HepG2 (cell line): ENCODE results near the gene PCDHGB7. TPM values are rescaled to one million over a fixed set of nuclear protein-coding genes. Genes with fewer than 3 reads are reported as not detected.

Experiments used
- ATAC-seq: fragments of 200-7000 bp; cut with Tn5 transposase; 3 replicates; pipeline ENCODE4 v1.9.1; 2020; ENCODE audit warnings: mild to moderate bottlenecking, moderate library complexity
- BruUV-seq: library from RNA; stranded (reverse); fragments of 400-500 nt; replicated peaks from 2 replicates; lab custom pipeline; 2021; lab: Mats Ljungman, UMichigan
- CTCF ChIA-PET: fragments of 300-600 bp; formaldehyde crosslinking; extraction: SDS; loops from one replicate; lab custom pipeline; 2021; ENCODE audit warnings: low total read pairs, inconsistent platforms, low intra/inter-chr PET ratio; lab: Yijun Ruan, JAX
- POLR2A ChIA-PET: fragments of 350-600 bp; sonication (Branson Sonifier 250); formaldehyde crosslinking; loops from one replicate; lab custom pipeline; 2020; ENCODE audit warnings: antibody characterized with exemption, inconsistent platforms; lab: Yijun Ruan, JAX
- DNase-seq: peaks from one replicate; pipeline ENCODE4 v3.0.0-alpha.2; 2015; ENCODE audit warnings: low spot score
- FAIRE-seq: peaks from 3 replicates; lab custom pipeline; 2011; peaks lifted over from hg19 to GRCh38; lab: Jason Lieb, UNC
- H2AFZ ChIP-seq: one replicate; pipeline ENCODE4 v1.6.1; 2011; ENCODE audit warnings: low read length, inconsistent platforms
- H3K27ac ChIP-seq: fragments of 300-600 bp; 3 replicates; pipeline ENCODE4 v1.8.0; 2011; ENCODE audit warnings: mixed run types, mild to moderate bottlenecking, mixed read lengths, low read length, inconsistent platforms; ENCODE audit not compliant: insufficient read depth; ENCODE audit errors: extremely low read length
- H3K27me3 ChIP-seq, 2 experiments: fragments of 200-600 bp in 1 of 2; 2 replicates in 1 of 2; 3 replicates in 1 of 2; pipeline versions ENCODE4 v1.6.0 to v1.8.0; 2011; ENCODE audit warnings: low read length in 2 of 2, mild to moderate bottlenecking in 2 of 2, moderate library complexity in 2 of 2, inconsistent platforms in 1 of 2; ENCODE audit not compliant: insufficient read depth in 2 of 2, control insufficient read depth in 1 of 2
- H3K36me3 ChIP-seq, 2 experiments: fragments of 200-600 bp in 1 of 2; replicated peaks in 1 of 2; 2 replicates in 1 of 2; 3 replicates in 1 of 2; pipeline versions ENCODE4 v1.5.1 to v1.8.0; 2011; ENCODE audit warnings: low read length in 2 of 2, inconsistent platforms in 1 of 2; ENCODE audit not compliant: insufficient read depth in 2 of 2, control insufficient read depth in 1 of 2
- H3K4me1 ChIP-seq: 2 replicates; pipeline ENCODE4 v1.5.1; 2012; ENCODE audit warnings: low read length, inconsistent platforms; ENCODE audit not compliant: insufficient read depth
- H3K4me2 ChIP-seq: 2 replicates; pipeline ENCODE4 v1.6.0; 2011; ENCODE audit warnings: low read depth, low read length, inconsistent platforms
- H3K4me3 ChIP-seq, 3 experiments: fragments of 200-600 bp in 1 of 3; sonication (generic), shearing (Covaris generic) in 1 of 3; replicated peaks in 1 of 3; 2 replicates each; pipeline ENCODE4 v1.5.1; 2011 to 2016; ENCODE audit warnings: low read length in 3 of 3, inconsistent platforms in 2 of 3, low read depth in 2 of 3, mild to moderate bottlenecking in 2 of 3, control low read depth in 1 of 3, mixed read lengths in 1 of 3; ENCODE audit not compliant: insufficient read depth in 1 of 3
- H3K79me2 ChIP-seq: one replicate; pipeline ENCODE4 v1.6.1; 2011; ENCODE audit warnings: low read length, inconsistent platforms; ENCODE audit not compliant: insufficient read depth
- H3K9ac ChIP-seq: 2 replicates; pipeline ENCODE4 v1.6.0; 2011; ENCODE audit warnings: mild to moderate bottlenecking, low read depth, low read length, inconsistent platforms; ENCODE audit not compliant: insufficient read depth
- H3K9me3 ChIP-seq: 2 replicates; pipeline ENCODE4 v1.5.1; 2012; ENCODE audit warnings: mild to moderate bottlenecking, low read length
- H4K20me1 ChIP-seq: 2 replicates; pipeline ENCODE4 v1.6.0; 2011; ENCODE audit warnings: inconsistent platforms, mild to moderate bottlenecking, low read length, moderate library complexity; ENCODE audit not compliant: insufficient read depth
- RBFOX2 ChIP-seq: fragments of 200-400 bp; formaldehyde crosslinking; IDR thresholded peaks from 2 replicates; pipeline ENCODE4 v1.6.1; 2017; ENCODE audit warnings: low read depth, mild to moderate bottlenecking, low read length
- RNF2 ChIP-seq: fragments of 450-650 bp; conservative IDR thresholded peaks from 2 replicates; pipeline ENCODE4 v1.6.1; 2016; ENCODE audit warnings: low read depth
- STAG1 ChIP-seq: sonication (generic); formaldehyde crosslinking; IDR thresholded peaks from 2 replicates; pipeline ENCODE4 v1.4.0; 2020; ENCODE audit warnings: missing genetic modification reagents
- WGBS: methylation state at CpG from one replicate; pipeline ENCODE4 v1.1.6; 2017; ENCODE audit warnings: low lambda C conversion rate; 5-methylcytosine and 5-hydroxymethylcytosine counted together
- in situ Hi-C: cut with HindIII; loops from 2 replicates; pipeline ENCODE4 v1.10.0; 2017; ENCODE audit warnings: low pct_unique_long_range_greater_than_20kb; ENCODE audit not compliant: extremely low pct_ligation_motif_present
- intact Hi-C: fragments of 100-400 bp; cut with micrococcal nuclease; formaldehyde crosslinking; loops from one replicate; pipeline ENCODE4 v1.10.0; 2022; ENCODE audit not compliant: unreplicated experiment
- polyA plus RNA-seq, 8 experiments: library from polyadenylated mRNA; depleted of rRNA in 3 of 8; stranded (reverse) in 7 of 8; unstranded in 1 of 8; fragments of >200 nt; fragmentation: Illumina TruSeq in 4 of 8; extraction: Trizol in 4 of 8; gene quantifications; 2 replicates each; pipeline versions ENCODE4 v1.2.1 to v1.2.3, GENCODE V29; 2011 to 2016; ENCODE audit warnings: low read depth in 4 of 8, missing spikeins in 1 of 8, mixed read lengths in 1 of 8; ENCODE audit not compliant: insufficient read depth in 1 of 8
- total RNA-seq, 5 experiments: library from RNA; depleted of rRNA; stranded (reverse); fragments of >200 nt; fragmentation: Illumina TruSeq; extraction: Trizol; gene quantifications; 2 replicates each; pipeline ENCODE4 v1.2.3, GENCODE V29; 2016; ENCODE audit warnings: low read depth in 1 of 5
- TF ChIP-seq, protein P1 (sequence below): IDR thresholded peaks from 2 replicates; pipeline ENCODE4 v1.6.1; 2016
- TF ChIP-seq, protein P2 (sequence below): sonication (generic); formaldehyde crosslinking; IDR thresholded peaks from 2 replicates; pipeline ENCODE4 v1.9.0; 2022; ENCODE audit warnings: missing genetic modification reagents, mild to moderate bottlenecking, borderline replicate concordance
- TF ChIP-seq, protein P3 (sequence below): sonication (generic); formaldehyde crosslinking; IDR thresholded peaks from 2 replicates; pipeline ENCODE4 v1.5.0; 2020; ENCODE audit warnings: mild to moderate bottlenecking, missing genetic modification reagents, moderate library complexity

The PCDHGB7 gene
- total and polyA plus RNA-seq, 2 of the 13 experiments (the other 11 are each of a cell fraction or from before 2014, with no cell fraction given) = 0.08 to 0.18 TPM

DNA sequence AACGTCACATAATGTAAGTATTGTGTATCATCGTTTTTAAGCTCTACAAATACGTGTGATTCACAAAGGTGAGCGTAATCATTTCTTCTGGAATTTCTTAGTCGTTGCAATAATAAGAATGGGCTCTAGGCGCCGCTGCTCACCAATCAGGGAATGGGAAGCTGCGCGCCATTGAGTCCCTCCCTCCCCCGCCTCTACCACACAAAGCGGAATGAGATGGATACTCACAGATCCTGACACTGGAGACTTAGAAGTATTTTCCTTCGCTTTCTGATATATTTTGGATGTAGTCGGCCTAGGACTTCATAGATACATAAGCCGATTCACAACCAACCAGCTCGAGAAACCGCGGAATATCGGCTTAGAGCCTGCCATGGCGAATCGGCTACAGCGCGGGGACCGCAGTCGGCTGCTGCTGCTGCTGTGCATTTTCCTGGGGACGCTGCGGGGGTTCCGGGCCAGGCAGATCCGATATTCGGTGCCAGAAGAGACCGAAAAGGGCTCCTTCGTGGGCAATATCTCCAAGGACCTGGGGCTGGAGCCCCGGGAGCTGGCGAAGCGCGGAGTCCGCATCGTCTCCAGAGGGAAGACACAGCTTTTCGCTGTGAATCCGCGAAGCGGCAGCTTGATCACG, 3.5 kb downstream of the PCDHGB7 start, which contains the start of gene PCDHGA11:
TSS of gene PCDHGA11 (plus strand) at position 197 of the 634 bp plus-strand sequence. CDS start at position 374, 177 bp downstream.
- H3K36me3 ChIP-seq = no peaks in the 10 kb centered on the region
- in situ Hi-C loops = no loop called here
- CTCF ChIA-PET = interaction anchor here (1.4 kb wide), 1 partner anchor 104 kb away, joined by 8 read pairs; no protein-coding TSS in a partner anchor
- H3K4me2 ChIP-seq = no peak within 1 kb of the TSS
- no peak within 1 kb of the TSS for H3K9ac ChIP-seq
- TF ChIP-seq, protein P1, sequence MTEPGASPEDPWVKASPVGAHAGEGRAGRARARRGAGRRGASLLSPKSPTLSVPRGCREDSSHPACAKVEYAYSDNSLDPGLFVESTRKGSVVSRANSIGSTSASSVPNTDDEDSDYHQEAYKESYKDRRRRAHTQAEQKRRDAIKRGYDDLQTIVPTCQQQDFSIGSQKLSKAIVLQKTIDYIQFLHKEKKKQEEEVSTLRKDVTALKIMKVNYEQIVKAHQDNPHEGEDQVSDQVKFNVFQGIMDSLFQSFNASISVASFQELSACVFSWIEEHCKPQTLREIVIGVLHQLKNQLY (CRISPR knock-in tag) = no peak
- no peak for TF ChIP-seq RNF2
- no peak for TF ChIP-seq RBFOX2
- peak; percentile 30 for TF ChIP-seq STAG1 (CRISPR knock-in tag)
- TF ChIP-seq, protein P2, sequence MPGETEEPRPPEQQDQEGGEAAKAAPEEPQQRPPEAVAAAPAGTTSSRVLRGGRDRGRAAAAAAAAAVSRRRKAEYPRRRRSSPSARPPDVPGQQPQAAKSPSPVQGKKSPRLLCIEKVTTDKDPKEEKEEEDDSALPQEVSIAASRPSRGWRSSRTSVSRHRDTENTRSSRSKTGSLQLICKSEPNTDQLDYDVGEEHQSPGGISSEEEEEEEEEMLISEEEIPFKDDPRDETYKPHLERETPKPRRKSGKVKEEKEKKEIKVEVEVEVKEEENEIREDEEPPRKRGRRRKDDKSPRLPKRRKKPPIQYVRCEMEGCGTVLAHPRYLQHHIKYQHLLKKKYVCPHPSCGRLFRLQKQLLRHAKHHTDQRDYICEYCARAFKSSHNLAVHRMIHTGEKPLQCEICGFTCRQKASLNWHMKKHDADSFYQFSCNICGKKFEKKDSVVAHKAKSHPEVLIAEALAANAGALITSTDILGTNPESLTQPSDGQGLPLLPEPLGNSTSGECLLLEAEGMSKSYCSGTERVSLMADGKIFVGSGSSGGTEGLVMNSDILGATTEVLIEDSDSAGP (CRISPR knock-in tag) = no peak
- TF ChIP-seq, protein P3, sequence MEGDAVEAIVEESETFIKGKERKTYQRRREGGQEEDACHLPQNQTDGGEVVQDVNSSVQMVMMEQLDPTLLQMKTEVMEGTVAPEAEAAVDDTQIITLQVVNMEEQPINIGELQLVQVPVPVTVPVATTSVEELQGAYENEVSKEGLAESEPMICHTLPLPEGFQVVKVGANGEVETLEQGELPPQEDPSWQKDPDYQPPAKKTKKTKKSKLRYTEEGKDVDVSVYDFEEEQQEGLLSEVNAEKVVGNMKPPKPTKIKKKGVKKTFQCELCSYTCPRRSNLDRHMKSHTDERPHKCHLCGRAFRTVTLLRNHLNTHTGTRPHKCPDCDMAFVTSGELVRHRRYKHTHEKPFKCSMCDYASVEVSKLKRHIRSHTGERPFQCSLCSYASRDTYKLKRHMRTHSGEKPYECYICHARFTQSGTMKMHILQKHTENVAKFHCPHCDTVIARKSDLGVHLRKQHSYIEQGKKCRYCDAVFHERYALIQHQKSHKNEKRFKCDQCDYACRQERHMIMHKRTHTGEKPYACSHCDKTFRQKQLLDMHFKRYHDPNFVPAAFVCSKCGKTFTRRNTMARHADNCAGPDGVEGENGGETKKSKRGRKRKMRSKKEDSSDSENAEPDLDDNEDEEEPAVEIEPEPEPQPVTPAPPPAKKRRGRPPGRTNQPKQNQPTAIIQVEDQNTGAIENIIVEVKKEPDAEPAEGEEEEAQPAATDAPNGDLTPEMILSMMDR (CRISPR knock-in tag) = peak; percentile 60
- TF ChIP-seq, all 625 proteins: peak for 2
- H3K27ac ChIP-seq = no peak within 1 kb of the TSS
- no TSS peak for BruUV-seq
- no peak for FAIRE-seq
- DNase-seq = no peak
- no peak within 1 kb of the TSS for H2AFZ ChIP-seq
- no peaks in the 10 kb centered on the region for H3K4me1 ChIP-seq
- no peak for ATAC-seq
- H3K79me2 ChIP-seq = no peaks in the 10 kb centered on the region
- H3K4me3 ChIP-seq = no peak within 1 kb of the TSS
- peaks cover 30% of the 10 kb centered on the region for H3K9me3 ChIP-seq
- intact Hi-C loops = no loop called here
- H4K20me1 ChIP-seq = no peaks in the 10 kb centered on the region
- 76% methylated on average over 39 of the region's 42 CpGs for WGBS
- POLR2A ChIA-PET = no interaction called here
- no peaks in the 10 kb centered on the region for H3K27me3 ChIP-seq
